Hair follicle dermal papilla cell (primary cell): ENCODE measurements around the gene MDM2. TPM values are rescaled to one million over a fixed set of nuclear protein-coding genes. Genes with fewer than 3 reads are reported as not detected.

Experiments
- total RNA-seq: library from RNA; depleted of rRNA; stranded (reverse); fragments of >200 nt; gene quantifications from 2 replicates; pipeline ENCODE4 v1.2.3, GENCODE V29; 2012

Gene MDM2
- total RNA-seq = 147 and 197 TPM in 2 replicates

DNA sequence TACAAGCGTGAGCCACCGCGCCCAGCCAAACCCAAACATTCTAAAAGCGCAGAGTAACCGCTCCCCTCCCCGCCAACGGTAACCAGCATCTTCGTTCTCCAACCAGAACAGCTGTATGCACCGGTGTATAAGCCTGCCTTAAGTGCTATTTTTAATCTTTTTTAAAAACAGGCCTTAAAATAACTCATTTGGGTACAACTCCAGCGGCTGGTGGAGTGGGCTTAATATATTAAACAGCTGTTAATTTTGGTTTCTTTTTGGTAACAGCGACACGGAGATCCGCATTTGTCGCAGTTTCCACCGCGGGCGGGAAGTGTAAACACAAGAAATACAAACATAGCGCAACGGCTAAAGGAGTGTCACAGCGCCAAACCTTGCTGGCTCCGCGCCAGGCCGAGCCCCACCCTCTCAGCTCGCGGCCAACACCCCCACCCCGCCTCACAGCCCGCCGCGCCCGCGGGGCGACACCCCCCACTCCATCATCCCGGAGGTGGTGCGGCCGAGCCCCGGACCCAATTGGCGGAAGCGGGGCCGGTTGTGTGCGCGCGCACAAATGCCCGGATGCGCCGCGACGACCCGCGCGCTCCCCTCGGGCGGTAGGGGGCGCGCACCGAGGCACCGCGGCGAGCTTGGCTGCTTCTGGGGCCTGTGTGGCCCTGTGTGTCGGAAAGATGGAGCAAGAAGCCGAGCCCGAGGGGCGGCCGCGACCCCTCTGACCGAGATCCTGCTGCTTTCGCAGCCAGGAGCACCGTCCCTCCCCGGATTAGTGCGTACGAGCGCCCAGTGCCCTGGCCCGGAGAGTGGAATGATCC is at the start of gene MDM2:
Gene MDM2 (plus strand): TSS at position 602 of the 812 bp plus-strand sequence. CDS start 301 bp downstream, outside the sequence.

Other genes starting within 250 kb of the MDM2 start
- gene RAP1B, start 197.3 kb upstream of the MDM2 start, total RNA-seq = 230 and 237 TPM in 2 replicates
- gene NUP107, start 121.2 kb upstream of the MDM2 start, total RNA-seq = 23.0 and 33.6 TPM in 2 replicates
- gene SLC35E3, start 62.0 kb upstream of the MDM2 start, total RNA-seq = 2.3 and 4.0 TPM in 2 replicates
- gene CPM, start 125.0 kb downstream of the MDM2 start, total RNA-seq = 90.2 and 164 TPM in 2 replicates